IMR-90 (cell line): Measurements from ENCODE around the gene OTOG. TPM values are rescaled to one million over a fixed set of nuclear protein-coding genes. Genes with fewer than 3 reads are reported as not detected.

Experiments
- ATAC-seq: fragments of 200-7000 bp; cut with Tn5 transposase; 2 replicates; pipeline ENCODE4 v1.9.1; 2020; ENCODE audit warnings: low read depth, mild to moderate bottlenecking, moderate library complexity
- BruUV-seq: library from RNA; stranded (reverse); fragments of 400-500 nt; replicated peaks from 2 replicates; lab custom pipeline; 2021; lab: Mats Ljungman, UMichigan
- CTCF ChIA-PET: fragments of 300-600 bp; formaldehyde crosslinking; extraction: SDS; loops from one replicate; lab custom pipeline; 2021; ENCODE audit warnings: antibody characterized with exemption; lab: Yijun Ruan, JAX
- POLR2A ChIA-PET: fragments of 300-600 bp; sonication (Branson Sonifier 250); formaldehyde crosslinking; loops from one replicate; lab custom pipeline; 2022; ENCODE audit warnings: antibody characterized with exemption; ENCODE audit not compliant: unreplicated experiment; lab: Charles Lee
- DNase-seq: peaks from one replicate; pipeline ENCODE4 v3.0.0; 2013
- H2AFZ ChIP-seq: replicated peaks from 2 replicates; pipeline ENCODE3; 2013; ENCODE audit warnings: low read length, mild to moderate bottlenecking; ENCODE audit not compliant: poor library complexity
- H2AK5ac ChIP-seq: 2 replicates; pipeline ENCODE4 v1.6.1; 2013; ENCODE audit warnings: low read depth, low read length, inconsistent platforms
- H2AK9ac ChIP-seq: replicated peaks from 2 replicates; pipeline ENCODE3; 2013; ENCODE audit warnings: mild to moderate bottlenecking, low read depth, low read length, moderate library complexity; ENCODE audit not compliant: poor library complexity
- H2BK120ac ChIP-seq: 2 replicates; pipeline ENCODE4 v1.6.1; 2013; ENCODE audit warnings: low read depth, low read length, inconsistent platforms
- H2BK15ac ChIP-seq: 3 replicates; pipeline ENCODE4 v1.6.1; 2013; ENCODE audit warnings: low read depth, low read length, inconsistent platforms
- H2BK20ac ChIP-seq: 2 replicates; pipeline ENCODE4 v1.6.1; 2013; ENCODE audit warnings: low read depth, mild to moderate bottlenecking, inconsistent platforms, low read length, moderate library complexity
- H2BK5ac ChIP-seq: 2 replicates; pipeline ENCODE4 v1.6.1; 2013; ENCODE audit warnings: mild to moderate bottlenecking, low read depth, low read length, inconsistent platforms; ENCODE audit not compliant: poor library complexity, severe bottlenecking
- H3K14ac ChIP-seq: replicated peaks from 2 replicates; pipeline ENCODE4 v1.6.1; 2013; ENCODE audit warnings: low read depth, low read length, inconsistent platforms
- H3K18ac ChIP-seq: 2 replicates; pipeline ENCODE4 v1.6.1; 2013; ENCODE audit warnings: low read depth, low read length, control low read depth
- H3K23ac ChIP-seq: 2 replicates; pipeline ENCODE4 v1.6.1; 2013; ENCODE audit warnings: low read depth, low read length, inconsistent platforms
- H3K27ac ChIP-seq: 2 replicates; pipeline ENCODE4 v1.5.1; 2013; ENCODE audit warnings: mild to moderate bottlenecking, control low read depth, low read length; ENCODE audit not compliant: insufficient read depth
- H3K27me3 ChIP-seq: 2 replicates; pipeline ENCODE4 v1.6.1; 2013; ENCODE audit warnings: low read length; ENCODE audit not compliant: control insufficient read depth, insufficient read depth
- H3K36me3 ChIP-seq: 2 replicates; pipeline ENCODE4 v1.6.1; 2013; ENCODE audit warnings: low read length, mixed read lengths; ENCODE audit not compliant: control insufficient read depth, insufficient read depth
- H3K4ac ChIP-seq: 2 replicates; pipeline ENCODE4 v1.6.1; 2013; ENCODE audit warnings: low read depth, low read length, inconsistent platforms
- H3K4me1 ChIP-seq: 2 replicates; pipeline ENCODE4 v1.6.1; 2013; ENCODE audit warnings: low read length, mixed read lengths; ENCODE audit not compliant: control insufficient read depth, insufficient read depth
- H3K4me2 ChIP-seq: 2 replicates; pipeline ENCODE4 v1.6.1; 2013; ENCODE audit warnings: low read depth, mild to moderate bottlenecking, control low read depth, low read length, moderate library complexity
- H3K4me3 ChIP-seq: 2 replicates; pipeline ENCODE4 v1.5.1; 2013; ENCODE audit warnings: low read depth, mild to moderate bottlenecking, control low read depth, low read length, moderate library complexity; ENCODE audit not compliant: insufficient read depth
- H3K56ac ChIP-seq: 2 replicates; pipeline ENCODE4 v1.6.1; 2013; ENCODE audit warnings: low read length, inconsistent platforms; ENCODE audit not compliant: insufficient read depth; ENCODE audit errors: extremely low read depth
- H3K79me1 ChIP-seq, 2 experiments: 2 replicates each; pipeline ENCODE4 v1.6.1; 2013; ENCODE audit warnings: low read length in 2 of 2, inconsistent platforms in 1 of 2, low read depth in 1 of 2
- H3K9ac ChIP-seq: 2 replicates; pipeline ENCODE4 v1.6.1; 2013; ENCODE audit warnings: low read depth, low read length, control low read depth
- H3K9me1 ChIP-seq: 2 replicates; pipeline ENCODE4 v1.6.1; 2013; ENCODE audit warnings: low read length, inconsistent platforms; ENCODE audit not compliant: insufficient read depth
- H3K9me3 ChIP-seq: 2 replicates; pipeline ENCODE4 v1.6.1; 2013; ENCODE audit warnings: low read length; ENCODE audit not compliant: control insufficient read depth, insufficient read depth
- H4K20me1 ChIP-seq: 2 replicates; pipeline ENCODE4 v1.6.1; 2013; ENCODE audit warnings: low read length, inconsistent platforms; ENCODE audit not compliant: insufficient read depth
- H4K5ac ChIP-seq: 2 replicates; pipeline ENCODE4 v1.6.1; 2013; ENCODE audit warnings: mild to moderate bottlenecking, low read depth, low read length, control low read depth
- H4K8ac ChIP-seq, 2 experiments: 2 replicates each; pipeline ENCODE4 v1.6.1; 2013; ENCODE audit warnings: low read depth in 2 of 2, low read length in 2 of 2, control low read depth in 1 of 2, inconsistent platforms in 1 of 2
- H4K91ac ChIP-seq: 2 replicates; pipeline ENCODE4 v1.6.1; 2013; ENCODE audit warnings: low read depth, low read length, inconsistent platforms; ENCODE audit not compliant: insufficient read depth
- BHLHE40 ChIP-seq: fragments of 150-350 bp; IDR thresholded peaks from 2 replicates; pipeline ENCODE4 v1.6.1; 2016; ENCODE audit warnings: mild to moderate bottlenecking, low read depth, low read length
- CEBPB ChIP-seq: IDR thresholded peaks from 2 replicates; pipeline ENCODE4 v1.6.1; 2012; ENCODE audit warnings: low read depth, low read length, improper control_type of control experiment
- CHD1 ChIP-seq: IDR thresholded peaks from 2 replicates; pipeline ENCODE4 v1.6.1; 2012; ENCODE audit warnings: low read depth, low read length, improper control_type of control experiment
- CTCF ChIP-seq: conservative IDR thresholded peaks from 2 replicates; pipeline ENCODE4 v1.5.1; 2012; ENCODE audit warnings: mild to moderate bottlenecking, low read depth, low read length, improper control_type of control experiment
- ELK1 ChIP-seq: fragments of 150-350 bp; IDR thresholded peaks from 2 replicates; pipeline ENCODE4 v1.6.1; 2016; ENCODE audit warnings: low read depth, mild to moderate bottlenecking, low read length, moderate library complexity, borderline replicate concordance
- FOS ChIP-seq: fragments of 150-350 bp; IDR thresholded peaks from 2 replicates; pipeline ENCODE4 v1.6.1; 2016; ENCODE audit warnings: low read depth, low read length
- MAFK ChIP-seq: IDR thresholded peaks from 2 replicates; pipeline ENCODE4 v1.6.1; 2012; ENCODE audit warnings: low read depth, low read length, improper control_type of control experiment
- MXI1 ChIP-seq: IDR thresholded peaks from 2 replicates; pipeline ENCODE4 v1.6.1; 2012; ENCODE audit warnings: low read depth, mild to moderate bottlenecking, low read length, moderate library complexity, borderline replicate concordance
- RAD21 ChIP-seq: IDR thresholded peaks from 2 replicates; pipeline ENCODE4 v1.6.1; 2012; ENCODE audit warnings: low read length, improper control_type of control experiment
- RCOR1 ChIP-seq: IDR thresholded peaks from 2 replicates; pipeline ENCODE4 v1.6.1; 2012; ENCODE audit warnings: mild to moderate bottlenecking, low read length, improper control_type of control experiment; ENCODE audit not compliant: insufficient replicate concordance
- USF2 ChIP-seq: fragments of 150-350 bp; IDR thresholded peaks from 2 replicates; pipeline ENCODE4 v1.6.1; 2017; ENCODE audit warnings: mild to moderate bottlenecking, antibody characterized with exemption, low read length, low read depth
- WGBS, 2 experiments: methylation state at CpG; one replicate each; pipeline versions ENCODE4 v1.1.5 to v1.1.7; 2013; ENCODE audit warnings: missing lambda C conversion rate in 2 of 2; ENCODE audit not compliant: insufficient read length in 1 of 2; ENCODE audit errors: extremely low coverage in 2 of 2; 5-methylcytosine and 5-hydroxymethylcytosine counted together
- dilution Hi-C: fragments of 300-500 bp; cut with HindIII; formaldehyde crosslinking; loops from one replicate; pipeline ENCODE4 v1.14.3; 2018; ENCODE audit warnings: low sequenced_read_pairs; ENCODE audit not compliant: unreplicated experiment
- in situ Hi-C: fragments of 300-500 bp; cut with MboI; formaldehyde crosslinking; loops from 3 replicates; pipeline ENCODE4 v1.14.3; 2019; ENCODE audit warnings: low sequenced_read_pairs, inconsistent platforms, mixed read lengths
- intact Hi-C: fragments of 100-400 bp; cut with micrococcal nuclease; formaldehyde crosslinking; loops from 2 replicates; pipeline ENCODE4 v1.10.0; 2022
- polyA plus RNA-seq, 3 experiments: library from polyadenylated mRNA; depleted of rRNA; stranded (reverse); fragments of >200 nt; gene quantifications; 2 replicates each; pipeline ENCODE4 v1.2.3, GENCODE V29; 2012; ENCODE audit warnings: low replicate concordance in 1 of 3
- total RNA-seq: library from RNA; depleted of rRNA; stranded (reverse); fragments of >200 nt; gene quantifications from 2 replicates; pipeline ENCODE4 v1.2.3, GENCODE V29; 2012

OTOG gene
- total and polyA plus RNA-seq, 2 of the 4 experiments (the other 2 are of a cell fraction) = not detected

GRCh38 chr11:17554487-17554886, 7.4 kb downstream of the OTOG start (continued):
- no peak for TF ChIP-seq BHLHE40

GRCh38 chr11:17556999-17557398, 9.9 kb downstream of the OTOG start:
- H4K5ac ChIP-seq = no peak overlapping the region
- dilution Hi-C loops (no loop called here), intact Hi-C loops (no loop called here), in situ Hi-C loops (no loop called here)
- CTCF ChIA-PET = no interaction called here
- no peaks in the 10 kb centered on the region for H4K20me1 ChIP-seq
- no peak overlapping the region for H2AK5ac ChIP-seq
- H3K4ac ChIP-seq = no peak overlapping the region
- BruUV-seq = no TSS peak
- ATAC-seq = no peak
- H2BK120ac ChIP-seq = no peak overlapping the region
- no peak overlapping the region for H2BK5ac ChIP-seq
- H4K8ac ChIP-seq = no peak overlapping the region
- no peak overlapping the region for H2AFZ ChIP-seq
- no peaks in the 10 kb centered on the region for H3K36me3 ChIP-seq
- no peaks in the 10 kb centered on the region for H3K9me1 ChIP-seq
- H3K27ac ChIP-seq = no peak overlapping the region
- H2AK9ac ChIP-seq = no peak overlapping the region
- H3K27me3 ChIP-seq = peaks cover 5% of the 10 kb centered on the region; the same call in 1 of the 2 replicates
- H3K9me3 ChIP-seq = no peaks in the 10 kb centered on the region
- no peaks in the 10 kb centered on the region for H3K4me1 ChIP-seq
- WGBS, 2 experiments = 83% methylated on average over 5 of the region's 8 CpGs; no CpG with 5 or more reads in 1 of the 2 experiments
- no peak overlapping the region for H3K23ac ChIP-seq
- no peak overlapping the region for H2BK20ac ChIP-seq
- POLR2A ChIA-PET = no interaction called here
- no peak overlapping the region for H3K9ac ChIP-seq
- no peak overlapping the region for H3K4me3 ChIP-seq
- H3K14ac ChIP-seq = no peak overlapping the region
- TF ChIP-seq MXI1 (no peak), BHLHE40 (no peak), RCOR1 (no peak), ELK1 (no peak), MAFK (no peak), FOS (no peak), RAD21 (no peak), USF2 (no peak), CTCF (no peak), CEBPB (no peak), CHD1 (no peak)
- H3K79me1 ChIP-seq = no peaks in the 10 kb centered on the region
- no peak overlapping the region for H2BK15ac ChIP-seq
- no peak overlapping the region for H3K18ac ChIP-seq
- DNase-seq = no peak
- no peak overlapping the region for H3K56ac ChIP-seq
- H3K4me2 ChIP-seq = no peak overlapping the region
- no peak overlapping the region for H4K91ac ChIP-seq
